ENCODE results near the gene TMED7.

GRCh38 chr5:115625579-115626444 is at the start of gene TMED7:
- TF ChIP-seq CTCF (IDR thresholded peaks at IDR 0.05; ENCODE audit: borderline replicate concordance, extremely low read depth, low read length, poor library complexity, severe bottlenecking) (no peak), EZH2 (IDR thresholded peaks at IDR 0.05; ENCODE audit: borderline replicate concordance, low read depth, low read length, severe bottlenecking) (no peak)

Data from DND-41 (cell line).